ENCODE data around the gene NTM.

The NTM gene

GRCh38 chr11:131687291-131688047, 317.1 kb downstream of the NTM start:
- no peaks in the 10 kb centered on the region for H3K36me3 ChIP-seq
- H3K4me3 ChIP-seq (ENCODE audit: low read depth, low read length), result no peak overlapping the region
- no peak for DNase-seq
- H3K4me1 ChIP-seq, result no peaks in the 10 kb centered on the region
- no peaks in the 10 kb centered on the region for H3K27me3 ChIP-seq
- TF ChIP-seq CTCF (IDR thresholded peaks at IDR 0.05; ENCODE audit: low read depth, low read length), result no peak
- no peaks in the 10 kb centered on the region for H3K9me3 ChIP-seq

- DNase-seq, result peak; percentile 62
- Histone ChIP-seq H3K9me3 (no peaks in the 10 kb centered on the region), H3K4me1 (no peaks in the 10 kb centered on the region), H3K4me3 (ENCODE audit: low read depth, low read length) (no peak overlapping the region), H3K27me3 (no peaks in the 10 kb centered on the region), H3K36me3 (no peaks in the 10 kb centered on the region)
- TF ChIP-seq CTCF (IDR thresholded peaks at IDR 0.05; ENCODE audit: low read depth, low read length), result peak; percentile 65
Measured at GRCh38 chr11:131688048-131688693, 317.8 kb downstream of the NTM start.

- TF ChIP-seq CTCF (IDR thresholded peaks at IDR 0.05; ENCODE audit: low read depth, low read length), result no peak
- DNase-seq, result no peak
- no peaks in the 10 kb centered on the region for H3K36me3 ChIP-seq
- H3K27me3 ChIP-seq, result no peaks in the 10 kb centered on the region
- no peak overlapping the region for H3K4me3 ChIP-seq (ENCODE audit: low read depth, low read length)
- no peaks in the 10 kb centered on the region for H3K4me1 ChIP-seq
- H3K9me3 ChIP-seq, result no peaks in the 10 kb centered on the region
Measured at GRCh38 chr11:131689049-131689925, 318.9 kb downstream of the NTM start.

- Histone ChIP-seq H3K36me3 (no peaks in the 10 kb centered on the region), H3K4me1 (no peaks in the 10 kb centered on the region), H3K27me3 (no peaks in the 10 kb centered on the region), H3K4me3 (ENCODE audit: low read depth, low read length) (no peak overlapping the region), H3K9me3 (no peaks in the 10 kb centered on the region)
- DNase-seq, result no peak
- TF ChIP-seq CTCF (IDR thresholded peaks at IDR 0.05; ENCODE audit: low read depth, low read length), result no peak
Measured at GRCh38 chr11:131690362-131690761, 319.9 kb downstream of the NTM start.

- no peak overlapping the region for H3K4me3 ChIP-seq (ENCODE audit: low read depth, low read length)
- no peaks in the 10 kb centered on the region for H3K27me3 ChIP-seq
- H3K4me1 ChIP-seq, result no peaks in the 10 kb centered on the region
- no peaks in the 10 kb centered on the region for H3K9me3 ChIP-seq
- no peaks in the 10 kb centered on the region for H3K36me3 ChIP-seq
- DNase-seq, result no peak
- no peak for TF ChIP-seq CTCF (IDR thresholded peaks at IDR 0.05; ENCODE audit: low read depth, low read length)
Measured at GRCh38 chr11:131690776-131691175, 320.4 kb downstream of the NTM start.

Measured in BE2C (cell line).